K562 (cell line): ENCODE results near the gene SYNGR3. TPM values are rescaled to one million over a fixed set of nuclear protein-coding genes. Genes with fewer than 3 reads are reported as not detected.
A peak's percentile ranks its signal among the peaks of the same experiment; 100 is the strongest.

ENCODE experiments used
- CBX1 ChIP-seq: sonication (generic); IDR thresholded peaks from 2 replicates; pipeline ENCODE4 v1.6.1; 2016; ENCODE audit warnings: antibody characterized with exemption, low read depth, mild to moderate bottlenecking
- DIDO1 ChIP-seq: fragments of 450-650 bp; IDR thresholded peaks from 2 replicates; pipeline ENCODE4 v1.6.1; 2016; ENCODE audit warnings: low read depth, missing biosample characterization, missing genetic modification characterization
- E2F1 ChIP-seq: sonication (generic); formaldehyde crosslinking; IDR thresholded peaks from 2 replicates; pipeline ENCODE4 v1.8.1; 2023; ENCODE audit warnings: mild to moderate bottlenecking, missing genetic modification reagents, moderate library complexity
- E2F3 ChIP-seq: fragments of 250-450 bp; sonication (Bioruptor Pico); IDR thresholded peaks from 2 replicates; pipeline ENCODE4 v1.4.0; 2020; ENCODE audit warnings: mild to moderate bottlenecking
- EGR1 ChIP-seq: fragments of 450-650 bp; conservative IDR thresholded peaks from 2 replicates; pipeline ENCODE4 v1.6.1; 2017; ENCODE audit warnings: mild to moderate bottlenecking
- ERF ChIP-seq: fragments of 450-650 bp; formaldehyde crosslinking; IDR thresholded peaks from 2 replicates; pipeline ENCODE4 v1.4.0; 2020; ENCODE audit warnings: mild to moderate bottlenecking, mixed read lengths
- FOXK2 ChIP-seq, 2 experiments: fragments of 450-650 bp; IDR thresholded peaks in 1 of 2; conservative IDR thresholded peaks in 1 of 2; 2 replicates each; pipeline ENCODE4 v1.6.1; 2016; ENCODE audit warnings: low read depth in 2 of 2, mild to moderate bottlenecking in 1 of 2
- GMEB1 ChIP-seq: fragments of 250-450 bp; sonication (Bioruptor Pico); IDR thresholded peaks from 2 replicates; pipeline ENCODE4 v1.4.0; 2020; ENCODE audit warnings: mild to moderate bottlenecking
- GTF2A2 ChIP-seq: IDR thresholded peaks from 2 replicates; pipeline ENCODE4 v1.6.1; 2016; ENCODE audit warnings: mild to moderate bottlenecking, missing genetic modification characterization, missing compliant biosample characterization
- HDAC1 ChIP-seq, 2 experiments: fragments of 450-650 bp; IDR thresholded peaks; 2 replicates each; pipeline ENCODE4 v1.6.1; 2016 to 2017; ENCODE audit warnings: inconsistent platforms in 1 of 2, mild to moderate bottlenecking in 1 of 2, moderate library complexity in 1 of 2
- HDAC6 ChIP-seq: IDR thresholded peaks from 2 replicates; pipeline ENCODE4 v1.6.1; 2012; ENCODE audit warnings: low read depth, mild to moderate bottlenecking, control low read depth, inconsistent platforms, low read length, moderate library complexity
- HNRNPLL ChIP-seq: fragments of 200-400 bp; formaldehyde crosslinking; IDR thresholded peaks from 2 replicates; pipeline ENCODE4 v1.6.1; 2017; ENCODE audit warnings: low read length, low read depth, mild to moderate bottlenecking; ENCODE audit not compliant: poor library complexity, severe bottlenecking
- KLF13 ChIP-seq: fragments of 450-650 bp; IDR thresholded peaks from 2 replicates; pipeline ENCODE4 v1.6.1; 2016; ENCODE audit warnings: missing genetic modification characterization, low read depth, mild to moderate bottlenecking, missing compliant biosample characterization, moderate library complexity, borderline replicate concordance
- MTA1 ChIP-seq: fragments of 450-650 bp; IDR thresholded peaks from 2 replicates; pipeline ENCODE4 v1.6.1; 2017; ENCODE audit warnings: borderline replicate concordance
- PHF20 ChIP-seq: fragments of 450-650 bp; IDR thresholded peaks from 2 replicates; pipeline ENCODE4 v1.6.1; 2018; ENCODE audit not compliant: partially characterized antibody
- RBM22 ChIP-seq: fragments of 200-400 bp; formaldehyde crosslinking; IDR thresholded peaks from 2 replicates; pipeline ENCODE4 v1.6.1; 2018; ENCODE audit warnings: low read length, low read depth; ENCODE audit not compliant: poor library complexity, severe bottlenecking
- THAP7 ChIP-seq: fragments of 250-450 bp; sonication (Bioruptor Pico); IDR thresholded peaks from 2 replicates; pipeline ENCODE4 v1.5.0; 2021
- ZBTB26 ChIP-seq: fragments of 450-650 bp; formaldehyde crosslinking; IDR thresholded peaks from 2 replicates; pipeline ENCODE4 v1.4.0; 2022; ENCODE audit warnings: missing genetic modification characterization
- ZNF224 ChIP-seq: sonication (generic); formaldehyde crosslinking; IDR thresholded peaks from 2 replicates; pipeline ENCODE4 v1.8.0; 2022; ENCODE audit warnings: mild to moderate bottlenecking, missing genetic modification reagents
- ZNF316 ChIP-seq: fragments of 450-650 bp; IDR thresholded peaks from 2 replicates; pipeline ENCODE4 v1.6.1; 2016
- polyA plus RNA-seq, 8 experiments: library from polyadenylated mRNA; depleted of rRNA in 4 of 8; stranded (reverse) in 5 of 8; unstranded in 3 of 8; fragments of >200 nt; fragmentation: Nextera tagmentation in 2 of 8; fragmentation: Illumina TruSeq in 1 of 8; extraction: Ambion mirVana in 2 of 8; extraction: Trizol in 1 of 8; gene quantifications; 2 replicates each; pipeline versions ENCODE4 v1.2.1 to v1.2.3, GENCODE V29; 2011 to 2014; ENCODE audit warnings: inconsistent platforms in 1 of 8, missing spikeins in 1 of 8
- total RNA-seq, 7 experiments: library from RNA; depleted of rRNA in 6 of 7; stranded (reverse); fragments of >200 nt in 6 of 7; fragmentation: Illumina TruSeq in 2 of 7; extraction: Trizol in 2 of 7; gene quantifications; 2 replicates each; pipeline versions ENCODE4 v1.2.1 to v1.2.3, GENCODE V29; 2011 to 2021; ENCODE audit warnings: low replicate concordance in 1 of 7
- TF ChIP-seq, protein P1 (sequence below): fragments of 450-650 bp; conservative IDR thresholded peaks from 2 replicates; pipeline ENCODE4 v1.6.1; 2016; ENCODE audit warnings: missing genetic modification characterization, low read depth, mild to moderate bottlenecking, missing compliant biosample characterization, moderate library complexity

SYNGR3 gene
- total and polyA plus RNA-seq, 9 of the 15 experiments (the other 6 are each of a cell fraction or from before 2014, with no cell fraction given): 3.7 to 69.2 (median 36.3) TPM

- TF ChIP-seq ZBTB26 (CRISPR knock-in tag) (peak; percentile 86; the same call in 1 of the 2 replicates), E2F1 (CRISPR knock-in tag) (peak; percentile 71), ZNF316 (no peak), RBM22 (peak; percentile 97), CBX1 (peak; percentile 95), EGR1 (peak; percentile 100), FOXK2 (conservative IDR thresholded peaks at IDR 0.05 in 1 of 2, IDR thresholded peaks at IDR 0.05 in 1 of 2; ENCODE audit: low read depth in 2 of 2) (peak; percentile 67 to 69; a peak in 2 of 4 replicates), KLF13 (tag) (peak; percentile 70; the same call in 1 of the 2 replicates), GTF2A2 (tag) (peak; percentile 97), ERF (peak; percentile 91), DIDO1 (tag) (0 out of 2 replicates have a peak, but pooled peaks have one; percentile 18), THAP7 (CRISPR knock-in tag) (peak; percentile 85; the same call in 1 of the 2 replicates), PHF20 (peak; percentile 88), HDAC6 (0 out of 2 replicates have a peak, but pooled peaks have one; percentile 81), E2F3 (CRISPR knock-in tag) (0 out of 2 replicates have a peak, but pooled peaks have one; percentile 17), HNRNPLL (peak; percentile 73), MTA1 (peak; percentile 98), ZNF224 (no peak), GMEB1 (CRISPR knock-in tag) (0 out of 2 replicates have a peak, but pooled peaks have one; percentile 2), HDAC1 (IDR thresholded peaks at IDR 0.05) (peak; percentile 72 to 80; a peak in 3 of 4 replicates)
- TF ChIP-seq, protein P1, sequence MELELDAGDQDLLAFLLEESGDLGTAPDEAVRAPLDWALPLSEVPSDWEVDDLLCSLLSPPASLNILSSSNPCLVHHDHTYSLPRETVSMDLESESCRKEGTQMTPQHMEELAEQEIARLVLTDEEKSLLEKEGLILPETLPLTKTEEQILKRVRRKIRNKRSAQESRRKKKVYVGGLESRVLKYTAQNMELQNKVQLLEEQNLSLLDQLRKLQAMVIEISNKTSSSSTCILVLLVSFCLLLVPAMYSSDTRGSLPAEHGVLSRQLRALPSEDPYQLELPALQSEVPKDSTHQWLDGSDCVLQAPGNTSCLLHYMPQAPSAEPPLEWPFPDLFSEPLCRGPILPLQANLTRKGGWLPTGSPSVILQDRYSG (tag): no peak
These were observed 25.0 kb upstream of the SYNGR3 start, which contains the start of gene RPS2 (continued) for GRCh38 chr16:1964506-1965395.
